Measurements from ENCODE around the gene TP53I13. TPM values are rescaled to one million over a fixed set of nuclear protein-coding genes. Genes with fewer than 3 reads are reported as not detected.

Gene TP53I13
- total RNA-seq, 1 experiment from 2014 or later, result 33.3 TPM

- ATAC-seq (no peak), DNase-seq (ENCODE audit: low read depth, low spot score) (no peak)
- no peak overlapping the region for H3K4me2 ChIP-seq (ENCODE audit: low read length)
- H3K9me2 ChIP-seq (ENCODE audit: insufficient read depth), result no peaks in the 10 kb centered on the region
- intact Hi-C loops (cut with micrococcal nuclease), result no loop called here
- H3K27ac ChIP-seq (ENCODE audit: low read depth, low read length), result no peak overlapping the region
- BruUV-seq (replicated peaks), result no TSS peak
- peaks cover 10% of the 10 kb centered on the region; the same call in 1 of the 2 replicates for H3K79me2 ChIP-seq (ENCODE audit: insufficient read depth, low read length)
- peaks cover 10 to 12% of the 10 kb centered on the region in 2 experiments for H3K4me1 ChIP-seq (ENCODE audit: control insufficient read depth in 1 of 2, insufficient read depth in 2 of 2, low read length in 2 of 2)
- H3K9me3 ChIP-seq (ENCODE audit: control insufficient read depth in 1 of 2, insufficient read depth in 1 of 2, low read depth in 1 of 2, low read length in 2 of 2), result no peaks in the 10 kb centered on the region
- RAD21 ChIA-PET (ENCODE audit: low non-redundant PET in 1 of 2, low total read pairs in 2 of 2, uncharacterized antibody in 2 of 2, unreplicated experiment in 2 of 2), result no interaction called here
- POLR2A ChIA-PET, result no interaction called here
- H3K9ac ChIP-seq (ENCODE audit: low read length), result no peak overlapping the region
- no peak for TF ChIP-seq CEBPB (IDR thresholded peaks at IDR 0.05; ENCODE audit: low read depth)
- TF ChIP-seq REST (IDR thresholded peaks at IDR 0.05; ENCODE audit: low read depth), result no peak
- no peak for TF ChIP-seq JUND (IDR thresholded peaks at IDR 0.05)
- no peaks in the 10 kb centered on the region for H4K20me1 ChIP-seq (ENCODE audit: insufficient read depth)
- CTCF ChIA-PET, result no interaction called here
- no peak overlapping the region for H3K4me3 ChIP-seq (replicated peaks in 1 of 2; ENCODE audit: low read depth in 1 of 2, low read length in 2 of 2)
- no peak overlapping the region for H2AFZ ChIP-seq (ENCODE audit: low read depth, low read length, poor library complexity, severe bottlenecking)
- peaks cover 3 to 4% of the 10 kb centered on the region in 2 experiments; a peak in 1 of 4 replicates for H3K36me3 ChIP-seq (ENCODE audit: control insufficient read depth in 1 of 2, insufficient read depth in 2 of 2, low read length in 2 of 2)
- no peaks in the 10 kb centered on the region for H3K27me3 ChIP-seq (ENCODE audit: insufficient read depth, low read length)
Measured at GRCh38 chr17:29562615-29563014, 5.9 kb upstream of the TP53I13 start.

- H3K4me3 ChIP-seq (replicated peaks in 1 of 2; ENCODE audit: low read depth in 1 of 2, low read length in 2 of 2), result no peak overlapping the region
- peaks cover 3 to 4% of the 10 kb centered on the region in 2 experiments; a peak in 1 of 4 replicates for H3K36me3 ChIP-seq (ENCODE audit: control insufficient read depth in 1 of 2, insufficient read depth in 2 of 2, low read length in 2 of 2)
- peaks cover 10 to 19% of the 10 kb centered on the region in 2 experiments for H3K4me1 ChIP-seq (ENCODE audit: control insufficient read depth in 1 of 2, insufficient read depth in 2 of 2, low read length in 2 of 2)
- TF ChIP-seq FOSL1 (IDR thresholded peaks at IDR 0.05; ENCODE audit: low read depth) (no peak), JUND (IDR thresholded peaks at IDR 0.05) (no peak), ZFX (IDR thresholded peaks at IDR 0.05) (no peak), EGR1 (IDR thresholded peaks at IDR 0.05; ENCODE audit: low read depth) (no peak), SRF (IDR thresholded peaks at IDR 0.05; ENCODE audit: low read depth) (no peak), SP1 (IDR thresholded peaks at IDR 0.05; ENCODE audit: low read depth) (no peak), POLR2AphosphoS5 (IDR thresholded peaks at IDR 0.05; ENCODE audit: low read depth, low read length) (no peak), ZNF274 (IDR thresholded peaks at IDR 0.05; ENCODE audit: low read depth, low read length) (no peak), EZH2phosphoT487 (IDR thresholded peaks at IDR 0.05; ENCODE audit: borderline replicate concordance) (no peak), RAD21 (IDR thresholded peaks at IDR 0.05; ENCODE audit: low read depth) (no peak), ZBTB33 (IDR thresholded peaks at IDR 0.05; ENCODE audit: extremely low read depth, insufficient replicate concordance, low read length) (no peak), SIN3A (IDR thresholded peaks at IDR 0.05; ENCODE audit: low read depth) (no peak)
- no peak overlapping the region for H3K27ac ChIP-seq (ENCODE audit: low read depth, low read length)
- no peak for ATAC-seq
- no peak overlapping the region for H3K4me2 ChIP-seq (ENCODE audit: low read length)
- peaks cover 10% of the 10 kb centered on the region; the same call in 1 of the 2 replicates for H3K79me2 ChIP-seq (ENCODE audit: insufficient read depth, low read length)
- no peaks in the 10 kb centered on the region for H3K27me3 ChIP-seq (ENCODE audit: insufficient read depth, low read length)
- ChIA-PET POLR2A (no interaction called here), CTCF (interaction anchor here (1.0 to 1.3 kb wide), 2 partner anchors 54 to 194 kb away, joined by 3 to 5 read pairs; no protein-coding TSS in a partner anchor), RAD21 (ENCODE audit: low non-redundant PET in 1 of 2, low total read pairs in 2 of 2, uncharacterized antibody in 2 of 2, unreplicated experiment in 2 of 2) (no interaction called here)
- no TSS peak for BruUV-seq (replicated peaks)
- H3K9me3 ChIP-seq (ENCODE audit: control insufficient read depth in 1 of 2, insufficient read depth in 1 of 2, low read depth in 1 of 2, low read length in 2 of 2), result no peaks in the 10 kb centered on the region
- H3K9ac ChIP-seq (ENCODE audit: low read length), result no peak overlapping the region
- no peak overlapping the region for H2AFZ ChIP-seq (ENCODE audit: low read depth, low read length, poor library complexity, severe bottlenecking)
- no peaks in the 10 kb centered on the region for H3K9me2 ChIP-seq (ENCODE audit: insufficient read depth)
- intact Hi-C loops (cut with micrococcal nuclease), result no loop called here
- no peak for DNase-seq (ENCODE audit: low read depth, low spot score)
- H4K20me1 ChIP-seq (ENCODE audit: insufficient read depth), result no peaks in the 10 kb centered on the region
Measured at GRCh38 chr17:29563816-29564215, 4.7 kb upstream of the TP53I13 start.

All from HCT116 (cell line).